ENCODE results near the gene BGN. TPM values are rescaled to one million over a fixed set of nuclear protein-coding genes. Genes with fewer than 3 reads are reported as not detected.

Gene BGN
- total RNA-seq, 4 donors from 2014 or later, result 1.1 to 50.7 (median 9.8) TPM

- TF ChIP-seq CTCF (IDR thresholded peaks at IDR 0.05 in 4 of 5, conservative IDR thresholded peaks at IDR 0.05 in 1 of 5) (no peak), POLR2A (IDR thresholded peaks at IDR 0.05) (no peak)
- Histone ChIP-seq H3K4me1 (no peaks in the 10 kb centered on the region), H3K36me3 (no peaks in the 10 kb centered on the region), H3K9me3 (no peaks in the 10 kb centered on the region), H3K27me3 (no peaks in the 10 kb centered on the region), H3K27ac (no peak overlapping the region), H3K4me3 (no peak overlapping the region)
- no peak for ATAC-seq
- in situ Hi-C loops (cut with MboI; ENCODE audit: low sequenced_read_pairs in 4 of 4) (loop anchor here in 3 of 4 donors (10.0 kb wide), 1 partner anchor 114 kb away; no protein-coding TSS in a partner anchor), intact Hi-C loops (cut with DNase I; ENCODE audit: low total_unique reads) (no loop called here)
- DNase-seq, result no peak
Measured at GRCh38 chrX:153551135-153551534, 56.4 kb downstream of the BGN start.

- H3K9me3 ChIP-seq, result no peaks in the 10 kb centered on the region
- intact Hi-C loops (cut with DNase I; ENCODE audit: low total_unique reads), result loop anchor here (1.0 kb wide), 1 partner anchor 114 kb away; no protein-coding TSS in a partner anchor
- in situ Hi-C loops (cut with MboI; ENCODE audit: low sequenced_read_pairs in 4 of 4), result loop anchor here (5.0 to 10.0 kb wide), 2 partner anchors 110 to 113 kb away; no protein-coding TSS in a partner anchor
Measured at GRCh38 chrX:153554519-153555167, 59.9 kb downstream of the BGN start.

GRCh38 chrX:153556767-153557166, 62.0 kb downstream of the BGN start:
- intact Hi-C loops (cut with DNase I; ENCODE audit: low total_unique reads) (no loop called here), in situ Hi-C loops (cut with MboI; ENCODE audit: low sequenced_read_pairs in 4 of 4) (loop anchor here (5.0 to 10.0 kb wide), 2 partner anchors 108 to 111 kb away; no protein-coding TSS in a partner anchor)
- H3K27ac ChIP-seq, result no peak overlapping the region
- TF ChIP-seq POLR2A (IDR thresholded peaks at IDR 0.05) (no peak), CTCF (IDR thresholded peaks at IDR 0.05 in 4 of 5, conservative IDR thresholded peaks at IDR 0.05 in 1 of 5) (no peak)
- H3K4me3 ChIP-seq, result no peak overlapping the region
- no peaks in the 10 kb centered on the region for H3K4me1 ChIP-seq
- no peaks in the 10 kb centered on the region for H3K9me3 ChIP-seq
- ATAC-seq (no peak), DNase-seq (no peak)
- no peaks in the 10 kb centered on the region for H3K36me3 ChIP-seq
- H3K27me3 ChIP-seq, result no peaks in the 10 kb centered on the region

More at GRCh38 chrX:153554519-153555167, 59.9 kb downstream of the BGN start:
- Histone ChIP-seq H3K4me3 (no peak overlapping the region), H3K27ac (no peak overlapping the region), H3K36me3 (no peaks in the 10 kb centered on the region), H3K27me3 (no peaks in the 10 kb centered on the region), H3K4me1 (no peaks in the 10 kb centered on the region)
- ATAC-seq (peak; percentile 39 to 78), DNase-seq (peak; percentile 23 to 57)
- TF ChIP-seq CTCF (IDR thresholded peaks at IDR 0.05 in 4 of 5, conservative IDR thresholded peaks at IDR 0.05 in 1 of 5) (peak; percentile 24 to 65 (median 58)), POLR2A (IDR thresholded peaks at IDR 0.05) (no peak)

GRCh38 chrX:153557618-153558355, 63.0 kb downstream of the BGN start:
- Histone ChIP-seq H3K27ac (no peak overlapping the region), H3K9me3 (no peaks in the 10 kb centered on the region), H3K4me3 (no peak overlapping the region), H3K36me3 (no peaks in the 10 kb centered on the region), H3K27me3 (no peaks in the 10 kb centered on the region), H3K4me1 (no peaks in the 10 kb centered on the region)
- in situ Hi-C loops (cut with MboI; ENCODE audit: low sequenced_read_pairs in 4 of 4), result loop anchor here (5.0 to 10.0 kb wide), 2 partner anchors 107 to 110 kb away; no protein-coding TSS in a partner anchor
- intact Hi-C loops (cut with DNase I; ENCODE audit: low total_unique reads), result no loop called here
- DNase-seq, result no peak
- TF ChIP-seq POLR2A (IDR thresholded peaks at IDR 0.05) (no peak), CTCF (IDR thresholded peaks at IDR 0.05 in 4 of 5, conservative IDR thresholded peaks at IDR 0.05 in 1 of 5) (no peak)
- ATAC-seq, result no peak

Other genes starting within 250 kb of the BGN start
- gene PNMA6F, start 173.2 kb upstream of the BGN start, total RNA-seq, result not detected
- gene ZNF275, start 160.8 kb upstream of the BGN start, total RNA-seq, result 1 to 10 TPM; 4.6 to 7.6 (median 5.0) TPM
- gene PNMA6E, start 93.6 kb upstream of the BGN start, total RNA-seq, result not detected
- gene ZFP92, start 83.5 kb upstream of the BGN start, total RNA-seq, result under 1 TPM; 0.05 to 0.55 (median 0.37) TPM
- gene TREX2, start 48.9 kb upstream of the BGN start, total RNA-seq, result under 1 TPM in 1 of 4 donors, not detected in 3; 0.18 TPM
- 10 to 100 TPM; 10.6 to 19.8 (median 13.2) TPM for gene HAUS7, start 24.4 kb upstream of the BGN start, total RNA-seq
- not detected for gene ATP2B3, start 22.7 kb downstream of the BGN start, total RNA-seq
- gene CCNQ, start 104.2 kb downstream of the BGN start, total RNA-seq, result 10 to 100 TPM; 48.4 to 61.5 (median 52.8) TPM
- gene DUSP9, start 152.2 kb downstream of the BGN start, total RNA-seq, result not detected
- gene PNCK, start 178.8 kb downstream of the BGN start, total RNA-seq, result 1 to 10 TPM in 1 of 4 donors, under 1 TPM in 1, not detected in 2; 0.98 to 1.6 TPM
- gene SLC6A8, start 192.9 kb downstream of the BGN start, total RNA-seq, result 10 to 100 TPM; 40.1 to 78.1 (median 45.0) TPM
- gene BCAP31, start 229.4 kb downstream of the BGN start, total RNA-seq, result 10 to 100 TPM; 41.5 to 91.9 (median 48.3) TPM
- gene ABCD1, start 229.9 kb downstream of the BGN start, total RNA-seq, result 10 to 100 TPM; 19.9 to 54.6 (median 34.5) TPM

Measured in gastrocnemius medialis (tissue), 4 donors.